Activated T-cell treated with anti-CD3 and anti-CD28 coated beads, Interleukin-2, amount 50 U/mL, for 1 hour (primary cell): Measurements from ENCODE around the gene C16orf95.
A peak's percentile ranks its signal among the peaks of the same experiment; 100 is the strongest.
"Not testable (repeated sequence)": the region's sequence is repeated elsewhere in the genome, so short reads cannot be mapped to it uniquely, and the experiment has no call there.

ENCODE experiments used
- DNase-seq: peaks from one replicate; pipeline ENCODE4 v3.0.0-alpha.2; 2020

C16orf95 gene

GRCh38 chr16:87316923-87317749 is at the start of gene C16orf95:
TSS of gene C16orf95 (minus strand) at chr16:87317392. CDS start at chr16:87317242, 150 bp downstream.
- DNase-seq, result peak; percentile 98

DNA sequence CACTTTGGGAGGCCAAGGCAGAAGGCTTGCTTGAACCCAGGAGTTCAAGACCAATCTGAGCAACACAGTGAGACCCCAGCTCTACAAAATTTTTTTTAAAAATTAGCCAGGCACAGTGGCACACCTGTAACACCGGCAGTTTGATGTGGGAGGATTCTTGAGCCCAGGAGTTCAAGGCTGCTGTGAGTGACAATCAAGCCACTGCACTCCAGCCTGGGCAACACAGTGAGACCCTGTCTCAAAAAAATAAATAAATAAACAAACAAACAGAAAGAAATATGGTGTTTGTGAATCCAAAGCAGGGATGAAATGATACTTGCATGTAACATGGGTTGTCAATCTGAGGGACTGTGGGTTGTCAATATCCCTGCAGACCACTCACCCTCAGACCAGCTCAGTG is 49.7 kb upstream of the C16orf95 start:
- DNase-seq, result no peak

- DNase-seq, result no peak
These were observed 49.1 kb upstream of the C16orf95 start for GRCh38 chr16:87366288-87366687.

GRCh38 chr16:87365021-87365713 is 48.0 kb upstream of the C16orf95 start:
- DNase-seq, result no peak

DNA sequence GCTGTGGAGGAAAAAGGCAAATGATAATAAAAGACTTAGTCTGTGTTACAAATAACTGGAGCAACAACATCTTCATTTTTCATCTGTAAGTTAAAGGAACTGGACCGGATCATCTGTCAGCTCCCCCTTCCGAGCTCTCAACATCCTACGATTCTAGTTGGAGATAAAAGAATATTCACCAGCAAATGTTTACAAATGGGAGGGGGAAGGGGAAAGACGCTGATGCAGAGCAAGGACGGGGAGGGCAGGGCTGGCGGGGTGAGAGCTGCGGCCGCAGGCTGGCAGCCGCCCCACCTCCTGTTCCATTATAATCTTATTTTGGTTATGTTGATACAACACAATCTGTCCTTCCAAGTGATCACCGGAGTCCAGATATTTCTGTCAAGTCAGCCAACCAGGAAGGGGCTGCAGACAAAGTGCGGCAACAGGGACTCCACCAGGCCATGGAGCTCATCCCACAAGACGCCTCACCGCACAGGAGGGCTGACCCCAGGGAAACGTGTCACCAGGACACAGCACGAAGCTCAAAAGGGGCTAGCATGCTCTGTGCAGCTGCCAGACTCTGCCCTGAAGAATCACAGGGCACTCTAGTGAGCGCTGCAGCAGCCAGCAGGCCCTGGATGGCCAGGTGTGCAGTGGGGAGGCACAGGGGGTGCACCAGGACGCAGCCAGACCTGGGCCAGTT is 46.7 kb upstream of the C16orf95 start:
- DNase-seq, result no peak

GRCh38 chr16:87362828-87363559 is 45.8 kb upstream of the C16orf95 start:
- DNase-seq, result not testable (repeated sequence)

DNA sequence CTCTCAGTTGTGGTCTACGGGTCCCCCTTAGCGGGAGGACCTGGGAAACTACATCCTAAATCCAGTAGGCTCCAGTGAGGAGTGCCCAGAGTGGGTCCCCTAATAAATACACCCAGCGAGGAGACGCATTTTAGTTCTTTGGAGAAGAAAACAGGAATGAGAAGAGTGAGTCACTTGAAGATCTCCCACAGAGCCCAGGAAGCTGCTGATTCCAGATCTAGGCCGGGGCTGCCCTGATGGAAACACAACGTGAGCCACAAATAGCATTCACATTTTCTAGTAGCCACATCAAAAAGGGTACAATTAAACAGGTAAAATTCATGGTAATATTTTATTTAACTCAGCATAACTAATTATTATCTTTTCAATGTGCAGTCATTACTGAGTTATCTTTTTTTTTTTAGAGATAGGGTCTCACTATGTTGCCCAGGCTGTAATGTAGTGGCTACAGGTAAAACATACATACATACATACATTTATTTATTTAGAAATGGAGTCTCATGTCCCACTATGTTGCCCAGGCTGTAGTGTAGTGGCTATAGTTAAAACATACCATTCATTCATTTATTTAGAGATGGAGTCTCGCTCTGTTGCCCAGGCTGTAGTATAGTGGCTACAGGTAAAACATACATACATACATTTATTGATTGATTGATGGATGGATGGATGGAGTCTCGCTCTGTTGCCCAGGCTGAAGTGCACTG is 44.9 kb upstream of the C16orf95 start:
- no peak for DNase-seq

DNA sequence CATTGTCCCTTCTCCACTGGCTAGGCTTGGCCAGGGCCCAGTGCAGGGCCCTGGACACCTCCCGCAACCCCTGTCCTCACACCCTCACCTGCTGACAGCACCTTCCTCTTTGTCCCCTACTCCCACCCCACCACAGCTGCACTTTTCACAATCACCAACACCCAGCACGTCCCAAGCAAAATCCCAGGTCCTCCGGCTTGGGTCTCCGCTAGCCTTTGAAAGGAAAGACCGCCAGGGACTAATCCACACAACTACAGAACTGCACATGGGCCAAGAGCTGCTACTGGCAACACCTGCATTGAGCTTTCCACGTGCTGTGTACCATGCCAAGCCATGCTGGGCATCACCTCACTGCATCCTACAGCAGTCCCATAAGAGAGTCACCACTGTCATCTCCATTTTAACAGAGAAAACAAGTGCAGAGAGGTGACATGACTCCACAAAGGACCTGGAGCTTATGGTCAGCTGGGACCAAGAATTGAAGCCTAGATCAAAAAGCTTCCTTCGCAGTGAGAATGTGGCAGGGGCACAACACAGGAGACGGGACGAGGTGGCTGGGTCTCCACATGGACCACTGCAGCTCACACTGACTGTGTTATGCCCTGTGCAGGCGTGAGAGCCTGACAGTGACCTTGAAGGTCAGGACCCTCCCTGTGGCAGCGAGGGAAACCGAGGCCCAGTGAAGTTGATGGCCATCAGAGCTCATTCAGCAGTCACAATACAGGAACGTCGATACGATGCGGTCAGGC is 43.8 kb upstream of the C16orf95 start:
- no peak for DNase-seq

DNA sequence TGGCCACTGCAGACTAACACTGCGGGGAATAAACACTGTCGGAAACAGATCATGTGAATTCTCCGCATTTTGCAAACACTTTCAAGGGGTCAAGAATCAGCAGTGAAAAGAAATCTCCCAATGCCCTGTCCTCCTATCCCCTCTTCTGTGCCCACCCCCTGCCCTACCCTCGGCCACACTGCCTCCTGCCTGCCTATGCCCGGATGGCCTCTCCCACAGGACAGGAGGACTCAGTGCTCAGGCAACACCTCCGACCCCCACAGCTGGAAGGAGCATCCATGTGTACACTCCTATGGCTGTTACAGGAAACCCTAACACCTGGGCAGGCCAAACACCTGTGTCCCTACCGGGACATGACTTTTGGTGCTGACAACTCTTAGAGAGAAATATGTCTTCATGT is 41.9 kb upstream of the C16orf95 start:
- no peak for DNase-seq

GRCh38 chr16:87358696-87359095 is 41.5 kb upstream of the C16orf95 start:
- DNase-seq, result no peak

DNA sequence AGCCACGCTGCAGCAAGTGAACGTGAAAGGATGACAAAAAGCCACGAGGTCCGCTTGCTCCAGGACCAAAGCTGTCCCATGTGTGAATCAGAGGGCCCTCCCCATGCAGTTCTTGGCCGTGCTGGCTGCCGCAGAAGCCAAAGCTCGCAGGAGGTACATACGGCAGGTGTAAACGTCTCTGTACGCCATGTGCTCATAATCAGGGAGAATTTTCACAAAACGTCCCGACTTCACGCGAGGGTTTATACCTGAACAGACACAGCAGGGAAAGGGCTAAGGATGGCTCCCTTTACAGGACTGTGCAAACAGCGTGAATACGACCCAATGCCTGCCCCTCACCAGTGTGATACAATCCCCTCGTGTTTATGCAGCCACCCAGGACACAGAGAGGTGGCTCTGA is 41.1 kb upstream of the C16orf95 start:
- no peak for DNase-seq

DNA sequence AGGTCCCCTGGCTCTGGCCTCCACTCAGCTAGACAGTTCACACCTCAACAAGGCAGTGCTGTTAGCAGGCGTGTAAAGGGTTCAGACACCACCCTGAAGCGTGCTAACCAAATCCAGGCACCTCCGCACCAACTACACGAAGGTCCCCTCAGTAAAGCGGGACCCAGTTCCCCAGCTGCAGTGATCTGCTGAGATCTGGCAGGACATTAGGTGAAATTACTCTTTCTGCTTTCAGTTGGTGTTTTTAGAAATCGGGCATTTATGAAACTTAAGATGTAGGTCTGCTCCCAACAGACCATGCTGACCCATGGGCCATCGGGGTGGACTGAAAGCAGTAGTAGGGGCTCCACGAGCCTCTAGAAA is 39.3 kb upstream of the C16orf95 start:
- no peak for DNase-seq

DNA sequence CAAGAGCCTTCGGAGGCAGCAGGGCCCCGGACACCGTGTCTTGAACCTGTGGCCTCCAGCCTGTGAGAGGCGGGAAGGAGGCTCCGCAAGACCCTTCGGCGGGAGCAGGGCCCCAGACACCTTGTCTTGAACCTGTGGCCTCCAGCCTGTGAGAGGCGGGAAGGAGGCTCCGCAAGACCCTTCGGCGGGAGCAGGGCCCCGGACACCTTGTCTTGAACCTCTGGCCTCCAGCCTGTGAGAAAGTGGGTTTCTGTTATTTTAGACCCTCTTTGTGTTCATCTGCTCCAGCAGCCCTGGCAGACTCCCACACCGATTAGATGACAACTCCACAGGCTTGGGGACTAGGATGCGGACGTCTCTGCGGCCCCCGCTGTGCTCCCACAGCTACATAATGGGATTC is 36.4 kb upstream of the C16orf95 start:
- no peak for DNase-seq

DNA sequence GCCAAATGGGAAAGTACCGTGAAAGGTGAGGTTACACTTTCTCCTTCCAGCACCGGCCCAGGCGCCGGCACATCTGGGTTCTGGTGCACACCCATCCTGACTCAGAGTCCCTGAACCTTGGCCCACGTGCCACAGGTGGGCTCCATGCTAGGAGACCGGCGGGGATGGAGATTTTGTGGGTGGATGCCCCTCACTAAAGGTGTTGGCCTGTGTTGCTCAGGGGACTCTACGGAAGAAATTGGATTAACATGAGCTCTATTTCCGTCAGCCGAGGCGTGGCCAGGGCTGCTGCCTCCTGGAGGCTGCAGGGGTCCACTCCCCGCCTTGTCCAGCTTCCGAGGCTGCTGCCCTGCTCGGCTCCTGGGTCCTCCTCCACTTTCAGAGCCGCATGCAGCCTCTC is 35.6 kb upstream of the C16orf95 start:
- no peak for DNase-seq

DNA sequence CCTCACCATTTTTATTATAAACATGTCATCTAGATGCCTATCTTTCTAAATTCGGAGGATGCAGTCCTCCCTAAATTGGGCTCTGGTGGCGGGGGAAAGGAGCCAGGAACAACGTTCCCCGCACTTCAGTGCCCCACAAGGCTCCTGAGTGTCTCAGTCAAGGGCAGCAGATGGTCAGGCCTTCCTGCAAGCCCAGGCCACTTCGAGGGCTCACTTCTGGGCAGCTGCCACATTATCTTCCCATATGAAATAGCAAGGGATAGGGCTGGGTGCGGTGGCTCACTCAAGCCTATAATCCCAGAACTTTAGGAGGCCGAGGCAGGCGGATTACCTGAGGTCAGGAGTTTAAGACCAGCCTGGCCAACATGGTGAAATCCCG is 34.1 kb upstream of the C16orf95 start:
- DNase-seq, result no peak

DNA sequence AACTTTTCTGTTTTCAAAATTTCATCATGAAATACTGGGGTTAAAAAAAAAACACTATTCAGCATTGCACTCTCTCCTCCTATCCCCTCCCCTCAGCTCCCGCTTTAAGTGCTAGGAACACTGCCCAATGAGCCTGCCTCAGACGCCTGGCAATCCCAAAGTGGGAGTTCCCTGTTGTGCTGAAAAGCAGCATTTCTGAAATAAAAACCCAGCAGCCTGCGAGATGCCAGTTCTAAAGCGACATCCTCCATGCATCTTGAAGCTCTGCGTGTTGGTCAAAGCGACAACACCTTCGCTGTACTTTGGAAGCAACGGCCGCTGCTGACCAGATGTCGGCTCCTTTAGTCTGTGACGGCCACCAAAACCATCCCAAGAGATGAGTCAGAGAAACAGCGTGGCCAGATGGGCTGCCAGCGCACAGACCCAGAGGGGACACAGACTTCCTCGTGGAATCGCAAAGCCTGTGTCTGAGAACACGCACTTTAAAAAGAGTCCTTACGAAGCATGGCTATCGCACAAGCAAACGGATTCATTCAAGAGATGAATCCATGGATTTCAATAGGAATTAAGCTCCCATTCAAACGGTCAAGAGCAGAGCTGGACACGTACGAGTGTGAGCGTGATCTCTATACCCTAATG is 33.6 kb upstream of the C16orf95 start:
- DNase-seq, result no peak

DNA sequence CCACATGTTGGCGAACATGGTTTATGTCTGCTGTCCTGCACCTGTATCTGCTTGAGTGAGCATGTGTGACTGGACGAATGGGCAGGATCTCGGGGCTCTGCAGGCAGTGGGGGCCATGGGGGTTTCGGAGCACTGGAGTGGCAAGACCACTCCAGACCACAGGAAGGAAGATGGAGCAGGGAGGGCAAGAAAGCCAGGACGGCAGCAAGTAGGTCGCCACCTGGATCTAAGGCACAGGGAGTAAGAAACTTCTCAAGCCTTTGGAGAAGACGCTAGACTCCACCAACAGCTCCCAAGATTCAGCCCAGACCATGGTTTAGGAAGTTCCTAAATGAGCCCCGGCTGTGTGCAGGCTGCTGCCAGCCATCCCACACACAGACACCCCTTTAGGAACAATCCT is 32.8 kb upstream of the C16orf95 start:
- no peak for DNase-seq

GRCh38 chr16:87348616-87349157 is 31.5 kb upstream of the C16orf95 start:
- DNase-seq, result no peak

DNA sequence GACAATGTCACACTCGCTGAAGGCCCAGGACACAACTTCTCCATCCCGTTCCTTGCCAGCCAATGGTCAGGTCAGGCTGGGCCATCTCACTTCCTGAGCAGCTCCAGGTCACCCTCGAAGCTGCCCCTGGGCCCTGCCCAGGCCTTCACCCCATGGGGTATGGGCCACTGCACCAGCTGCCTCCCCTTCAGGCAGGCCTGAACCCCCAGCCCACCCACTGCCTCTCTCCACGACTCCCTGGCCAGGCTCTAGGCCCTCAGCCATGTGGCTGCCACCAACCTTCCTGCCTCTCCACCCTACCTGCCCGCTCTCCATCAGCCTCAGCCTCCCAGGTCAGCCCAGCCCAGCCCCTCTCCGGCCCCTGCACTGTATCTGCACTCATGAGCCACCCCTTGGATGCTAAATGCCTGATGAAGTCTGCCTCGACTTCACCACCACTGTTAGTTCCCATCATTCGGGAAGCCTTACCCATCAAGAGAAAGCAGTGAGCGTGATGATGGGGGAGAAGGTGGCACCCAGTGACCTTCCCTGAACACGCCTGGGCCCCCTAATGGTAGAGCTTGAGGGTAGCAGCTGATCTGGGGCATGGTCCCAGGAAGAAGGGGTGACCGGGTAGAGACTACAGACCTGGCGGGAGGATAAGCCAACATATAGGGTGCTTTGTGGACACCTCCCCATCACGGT is 30.9 kb upstream of the C16orf95 start:
- DNase-seq, result no peak

DNA sequence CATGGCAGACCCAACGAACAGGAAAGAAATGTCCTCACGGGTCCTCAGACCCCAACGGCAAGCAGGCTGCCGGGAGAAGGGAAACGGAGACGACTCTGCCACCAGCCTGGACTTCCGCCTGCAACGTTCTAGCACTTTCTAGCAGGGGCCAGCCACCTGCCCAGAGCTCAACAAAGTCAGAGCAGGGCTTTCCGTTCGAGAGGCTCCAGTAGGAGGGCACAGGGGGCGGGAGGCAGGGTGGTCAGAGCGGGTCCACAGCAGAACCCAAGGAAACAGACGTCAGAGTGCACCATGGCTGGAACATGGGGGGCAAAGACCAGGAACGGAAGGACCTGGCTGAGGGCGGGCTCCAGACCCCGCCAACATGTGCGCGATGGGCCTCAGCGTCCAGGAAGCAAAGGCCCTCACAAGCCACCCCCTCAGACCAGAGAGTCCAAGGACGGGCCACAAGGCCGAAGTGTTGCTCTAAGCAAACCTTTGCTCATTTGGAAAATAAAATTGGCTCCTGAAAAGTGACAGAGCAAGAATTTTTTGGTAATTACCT is 29.4 kb upstream of the C16orf95 start:
- no peak for DNase-seq
